GM23338 (cell line): ENCODE data around the gene PUS7.
"Not testable (repeated sequence)": the region's sequence is repeated elsewhere in the genome, so short reads cannot be mapped to it uniquely, and the experiment has no call there.

ENCODE experiments used
- CTCF ChIP-seq, 2 experiments: fragments of 200-600 bp in 1 of 2; sonication (generic) in 1 of 2; conservative IDR thresholded peaks; 2 replicates each; pipeline versions ENCODE4 v1.5.1 to v1.6.1; 2016 to 2017; ENCODE audit warnings: antibody characterized with exemption in 2 of 2, low read depth in 2 of 2, mild to moderate bottlenecking in 2 of 2, moderate library complexity in 1 of 2
- EZH2phosphoT487 ChIP-seq: fragments of 200-600 bp; sonication (generic); IDR thresholded peaks from one replicate; pipeline ENCODE4 v1.8.1; 2018; ENCODE audit warnings: antibody characterized with exemption; ENCODE audit not compliant: unreplicated experiment
- POLR2AphosphoS5 ChIP-seq: IDR thresholded peaks from 2 replicates; pipeline ENCODE4 v1.6.1; 2016; ENCODE audit warnings: antibody characterized with exemption, low read depth

GRCh38 chr7:105520620-105521019 is 1.5 kb downstream of the PUS7 start:
- not testable (repeated sequence) for TF ChIP-seq CTCF (conservative IDR thresholded peaks at IDR 0.05; ENCODE audit: low read depth in 2 of 2); EZH2phosphoT487; POLR2AphosphoS5
